ENCODE data around the gene HOXC4.
"Not testable (repeated sequence)": the region's sequence is repeated elsewhere in the genome, so short reads cannot be mapped to it uniquely, and the experiment has no call there.

HOXC4 gene

DNA sequence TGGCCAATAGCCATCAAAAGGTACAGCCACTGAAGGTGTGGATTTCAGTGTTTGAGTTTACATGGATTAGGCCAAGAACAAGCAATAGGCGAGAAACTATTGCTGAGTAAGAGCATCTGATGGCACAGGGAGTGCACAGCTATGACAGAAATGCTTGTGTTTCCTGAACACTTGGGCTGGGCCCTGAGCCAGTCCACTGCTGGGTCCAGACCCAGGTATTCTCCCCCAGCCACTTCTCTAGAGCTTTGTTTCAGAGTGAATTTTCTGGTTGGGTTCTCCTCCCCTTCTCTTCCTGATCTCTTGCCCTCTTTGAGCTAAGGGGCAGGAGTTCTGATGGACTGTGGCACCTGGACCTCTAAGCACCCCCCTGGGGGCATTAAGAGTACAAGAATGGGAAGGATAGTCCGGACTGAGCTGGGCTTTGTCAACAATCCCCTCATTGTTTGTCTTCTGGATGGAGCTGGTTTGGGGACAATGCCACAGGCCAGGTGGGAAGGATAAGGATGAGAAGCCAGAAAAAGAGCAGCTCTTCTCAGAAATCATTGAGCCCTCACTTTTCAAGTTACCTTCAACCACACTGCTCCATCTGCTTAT lies 12.4 kb upstream of the HOXC4 start:
- DNase-seq: no peak

GRCh38 chr12:54042033-54042432 lies 11.6 kb upstream of the HOXC4 start:
- DNase-seq: not testable (repeated sequence)

- DNase-seq: no peak
Measured at GRCh38 chr12:54042970-54043853, 10.4 kb upstream of the HOXC4 start.

GRCh38 chr12:54044425-54045103 lies 9.1 kb upstream of the HOXC4 start:
- DNase-seq: no peak

DNA sequence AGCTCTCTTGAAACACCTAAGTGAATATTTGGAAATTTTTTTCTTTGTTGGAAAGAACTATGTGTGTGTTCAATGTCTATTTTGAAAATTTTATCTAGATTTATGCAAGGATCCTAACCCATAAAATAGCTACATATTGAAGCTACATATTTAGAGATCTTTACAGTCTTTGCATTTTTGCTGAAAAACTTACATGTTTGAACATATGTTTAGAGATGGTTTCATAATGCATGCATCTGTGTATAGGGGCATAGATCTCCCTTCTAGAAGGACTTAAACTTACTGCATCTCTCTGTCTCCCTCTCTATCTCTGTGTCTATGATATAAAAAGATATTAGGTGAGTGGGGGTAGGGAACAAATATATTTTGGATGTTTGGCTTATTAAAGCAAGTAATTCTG lies 8.2 kb upstream of the HOXC4 start:
- DNase-seq: no peak

DNA sequence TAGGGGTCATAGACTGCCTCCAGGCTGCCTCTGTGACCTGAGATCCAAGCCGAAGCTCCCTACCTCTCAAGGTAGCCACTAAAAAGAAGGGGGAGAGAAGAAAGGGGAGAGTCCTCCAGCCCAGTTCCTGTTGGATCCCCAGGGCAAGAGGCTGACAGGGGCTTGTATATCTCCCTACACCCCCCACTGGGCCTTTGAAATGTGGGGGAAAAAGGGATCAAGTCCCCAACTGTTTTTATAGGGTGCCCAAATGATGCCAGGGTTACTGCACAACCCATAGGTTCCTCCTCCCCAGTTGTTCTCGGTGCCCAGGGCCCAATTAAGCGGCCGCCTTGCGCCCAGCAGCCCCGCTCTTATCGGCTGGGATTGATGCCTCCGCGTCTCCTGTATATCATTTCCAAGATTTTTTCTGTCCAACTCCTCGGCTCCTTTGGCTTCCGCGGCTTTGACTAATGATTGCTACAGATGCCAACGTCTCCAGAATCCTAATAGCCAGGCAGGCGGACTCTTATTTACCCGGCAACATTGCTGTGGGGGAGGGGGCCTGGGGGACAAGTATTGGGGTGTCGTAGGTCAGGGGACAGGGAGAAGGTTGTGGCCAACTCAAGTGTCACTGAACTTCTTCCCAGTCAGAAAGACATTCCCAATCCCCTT lies 7.6 kb upstream of the HOXC4 start:
- DNase-seq: no peak

DNA sequence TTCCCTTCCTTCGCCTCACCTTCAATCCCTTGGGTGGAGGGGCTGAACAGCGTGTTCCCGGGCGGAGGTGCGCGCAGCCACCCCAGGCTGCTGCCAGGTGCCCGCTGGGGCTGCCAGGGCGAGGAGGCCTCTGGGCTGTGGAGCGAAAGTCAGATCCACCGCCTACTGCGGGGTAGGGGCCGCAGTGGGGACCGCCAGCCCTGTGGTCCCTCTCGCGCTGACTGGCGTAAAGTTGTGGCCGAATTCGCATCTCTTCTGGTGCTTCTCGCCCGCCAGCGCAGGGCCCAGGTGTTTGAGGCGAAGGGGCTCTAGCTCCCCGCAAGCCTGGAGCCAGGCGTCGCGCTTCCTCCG lies 6.9 kb upstream of the HOXC4 start:
- DNase-seq: no peak

DNA sequence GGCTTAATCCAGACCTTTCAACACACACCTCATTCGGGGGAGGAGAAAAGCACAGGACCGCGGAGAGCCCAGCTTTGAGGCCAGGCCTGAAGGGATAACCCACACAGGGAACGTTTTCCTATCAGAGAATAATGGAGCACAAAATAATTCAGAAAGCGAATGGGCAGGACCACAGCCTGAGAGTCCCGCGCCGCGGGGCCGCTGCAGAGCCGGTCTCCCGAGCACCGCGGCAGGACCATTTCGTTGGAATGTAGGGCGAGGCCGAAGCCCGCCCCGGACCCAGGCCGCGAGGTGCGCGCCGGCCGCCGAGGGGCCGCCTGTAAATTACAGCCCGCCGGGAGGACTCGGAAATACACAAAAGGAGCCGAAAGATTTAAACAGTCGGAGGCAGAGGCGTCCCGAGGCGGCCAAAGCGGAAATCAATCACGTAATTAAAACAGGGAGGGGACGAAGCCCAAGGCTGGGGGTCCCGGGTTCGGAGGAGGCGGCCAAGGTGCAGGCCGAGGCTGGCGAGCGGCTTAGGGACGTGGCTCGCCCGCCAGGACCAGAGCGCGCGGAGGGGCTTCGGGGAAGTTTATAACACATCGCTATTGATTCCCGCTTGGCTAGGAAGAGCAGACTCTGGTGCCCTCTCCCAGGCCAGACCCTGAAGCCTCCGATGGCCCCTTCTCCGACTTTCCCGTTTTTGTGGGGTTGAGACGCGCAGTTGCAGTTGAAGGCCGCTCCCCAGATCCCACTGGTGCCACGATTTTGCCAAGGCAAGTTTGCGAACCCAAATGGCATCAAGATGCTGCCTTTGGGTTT lies 6.3 kb upstream of the HOXC4 start:
- no peak for DNase-seq

- no peak for DNase-seq
Measured at GRCh38 chr12:54047964-54048303, 5.7 kb upstream of the HOXC4 start.

GRCh38 chr12:54048406-54049093 lies 5.1 kb upstream of the HOXC4 start:
- no peak for DNase-seq

- DNase-seq: no peak
Measured at GRCh38 chr12:54049108-54049507, 4.5 kb upstream of the HOXC4 start.

DNA sequence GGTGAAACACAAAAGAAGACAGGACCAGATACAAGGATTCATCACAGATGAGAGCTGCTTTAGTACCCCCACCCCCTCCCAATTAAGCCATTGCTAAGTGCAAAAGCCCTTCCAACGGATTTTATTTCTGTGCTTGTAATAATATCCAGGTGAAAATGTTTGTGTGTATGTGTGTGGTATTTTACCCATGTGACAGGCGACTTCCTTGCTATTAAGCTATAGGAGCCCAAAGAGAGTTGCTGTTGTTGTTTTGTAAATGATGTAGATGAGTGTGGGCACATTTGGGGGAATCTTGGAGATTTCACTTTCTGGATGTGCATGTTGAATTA lies 3.2 kb upstream of the HOXC4 start:
- no peak for DNase-seq

- no peak for DNase-seq
Measured at GRCh38 chr12:54051026-54051842, 2.4 kb upstream of the HOXC4 start.

- DNase-seq: no peak
Measured at GRCh38 chr12:54051874-54052437, 1.7 kb upstream of the HOXC4 start.

- DNase-seq: no peak
Measured at GRCh38 chr12:54052438-54053002, 1.1 kb upstream of the HOXC4 start.

- no peak for DNase-seq
Measured at GRCh38 chr12:54053003-54053750, 458 bp upstream of the HOXC4 start.

DNA sequence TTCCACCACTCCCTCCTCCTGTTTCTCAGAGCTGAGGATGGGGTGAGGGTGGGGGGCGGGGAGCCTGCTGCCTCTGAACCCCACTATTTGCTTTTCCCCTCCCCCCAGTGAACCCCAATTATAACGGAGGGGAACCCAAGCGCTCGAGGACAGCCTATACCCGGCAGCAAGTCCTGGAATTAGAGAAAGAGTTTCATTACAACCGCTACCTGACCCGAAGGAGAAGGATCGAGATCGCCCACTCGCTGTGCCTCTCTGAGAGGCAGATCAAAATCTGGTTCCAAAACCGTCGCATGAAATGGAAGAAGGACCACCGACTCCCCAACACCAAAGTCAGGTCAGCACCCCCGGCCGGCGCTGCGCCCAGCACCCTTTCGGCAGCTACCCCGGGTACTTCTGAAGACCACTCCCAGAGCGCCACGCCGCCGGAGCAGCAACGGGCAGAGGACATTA lies 1.1 kb downstream of the HOXC4 start:
- no peak for DNase-seq

DNA sequence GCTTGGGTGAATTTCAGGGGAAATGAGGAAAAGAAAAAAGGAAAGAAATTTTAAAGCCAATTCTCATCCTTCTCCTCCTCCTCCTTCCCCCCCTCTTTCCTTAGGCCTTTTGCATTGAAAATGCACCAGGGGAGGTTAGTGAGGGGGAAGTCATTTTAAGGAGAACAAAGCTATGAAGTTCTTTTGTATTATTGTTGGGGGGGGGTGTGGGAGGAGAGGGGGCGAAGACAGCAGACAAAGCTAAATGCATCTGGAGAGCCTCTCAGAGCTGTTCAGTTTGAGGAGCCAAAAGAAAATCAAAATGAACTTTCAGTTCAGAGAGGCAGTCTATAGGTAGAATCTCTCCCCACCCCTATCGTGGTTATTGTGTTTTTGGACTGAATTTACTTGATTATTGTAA lies 1.9 kb downstream of the HOXC4 start:
- no peak for DNase-seq

DNA sequence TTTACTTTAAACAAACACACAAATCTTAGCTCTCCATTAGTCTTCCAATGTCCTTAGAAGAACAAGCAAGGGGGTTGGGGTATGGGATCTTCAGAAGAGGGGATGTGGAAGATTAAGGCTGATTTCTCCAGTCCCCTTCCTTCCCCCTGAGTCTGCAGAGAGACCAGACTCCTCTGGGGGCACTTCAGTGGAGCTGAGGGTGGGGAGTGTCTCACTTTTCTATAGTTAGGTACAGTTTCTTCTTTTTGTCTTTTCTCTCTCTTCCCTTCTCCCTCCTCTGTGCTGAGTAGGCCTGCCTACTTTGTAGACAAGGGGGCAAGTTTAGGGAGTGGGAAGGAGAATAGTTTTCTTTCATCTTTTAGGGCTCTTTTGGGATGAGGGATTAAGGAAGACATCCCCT lies 2.5 kb downstream of the HOXC4 start:
- no peak for DNase-seq
